Measurements from ENCODE around the gene RNF144B.

- no peak for TF ChIP-seq EZH2phosphoT487 (IDR thresholded peaks at IDR 0.05; ENCODE audit: borderline replicate concordance, low read length)
- TF ChIP-seq, protein P1, sequence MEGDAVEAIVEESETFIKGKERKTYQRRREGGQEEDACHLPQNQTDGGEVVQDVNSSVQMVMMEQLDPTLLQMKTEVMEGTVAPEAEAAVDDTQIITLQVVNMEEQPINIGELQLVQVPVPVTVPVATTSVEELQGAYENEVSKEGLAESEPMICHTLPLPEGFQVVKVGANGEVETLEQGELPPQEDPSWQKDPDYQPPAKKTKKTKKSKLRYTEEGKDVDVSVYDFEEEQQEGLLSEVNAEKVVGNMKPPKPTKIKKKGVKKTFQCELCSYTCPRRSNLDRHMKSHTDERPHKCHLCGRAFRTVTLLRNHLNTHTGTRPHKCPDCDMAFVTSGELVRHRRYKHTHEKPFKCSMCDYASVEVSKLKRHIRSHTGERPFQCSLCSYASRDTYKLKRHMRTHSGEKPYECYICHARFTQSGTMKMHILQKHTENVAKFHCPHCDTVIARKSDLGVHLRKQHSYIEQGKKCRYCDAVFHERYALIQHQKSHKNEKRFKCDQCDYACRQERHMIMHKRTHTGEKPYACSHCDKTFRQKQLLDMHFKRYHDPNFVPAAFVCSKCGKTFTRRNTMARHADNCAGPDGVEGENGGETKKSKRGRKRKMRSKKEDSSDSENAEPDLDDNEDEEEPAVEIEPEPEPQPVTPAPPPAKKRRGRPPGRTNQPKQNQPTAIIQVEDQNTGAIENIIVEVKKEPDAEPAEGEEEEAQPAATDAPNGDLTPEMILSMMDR (IDR thresholded peaks at IDR 0.05; ENCODE audit: low read depth, low read length, poor library complexity, severe bottlenecking), result no peak
Measured at GRCh38 chr6:18514180-18514579, 127.0 kb downstream of the RNF144B start.
